Measurements from ENCODE around the gene SV2C. TPM values are rescaled to one million over a fixed set of nuclear protein-coding genes. Genes with fewer than 3 reads are reported as not detected.
"Not testable (repeated sequence)": the region's sequence is repeated elsewhere in the genome, so short reads cannot be mapped to it uniquely, and the experiment has no call there.

The SV2C gene
- total RNA-seq, 1 donor from 2014 or later = 0.10 TPM

DNA sequence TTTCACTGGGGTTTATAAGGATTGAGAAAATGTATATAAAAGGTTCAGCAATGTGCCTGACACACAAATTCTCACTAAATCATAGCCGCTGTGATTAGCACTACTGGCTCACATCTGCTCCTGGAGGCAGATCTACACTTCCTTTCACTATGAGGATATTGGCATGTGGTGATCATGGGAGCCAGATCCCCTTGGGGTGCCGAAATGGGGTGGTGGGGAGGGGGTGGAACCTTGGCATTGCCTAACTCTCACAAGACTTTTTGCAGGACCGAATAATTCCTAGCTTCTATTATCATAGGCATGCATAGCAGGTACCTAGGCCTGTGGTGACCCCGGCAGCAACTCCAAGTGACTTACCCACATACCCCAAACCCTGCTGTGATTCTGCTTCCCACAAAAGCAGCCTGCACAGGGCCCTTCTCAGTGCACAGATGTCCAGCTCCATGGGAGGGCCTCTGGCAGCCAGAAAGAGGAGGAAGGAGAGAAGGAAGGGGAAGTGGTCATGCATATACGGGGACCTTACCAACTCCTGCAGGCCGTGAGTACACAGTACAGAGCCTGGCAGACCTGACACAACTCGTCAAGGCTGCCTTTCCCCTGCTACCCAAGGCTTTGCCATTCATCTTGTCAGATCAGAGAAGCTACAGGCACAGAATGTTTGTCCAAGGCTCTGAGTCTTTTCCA is 258.6 kb downstream of the SV2C start:
- DNase-seq = no peak

DNA sequence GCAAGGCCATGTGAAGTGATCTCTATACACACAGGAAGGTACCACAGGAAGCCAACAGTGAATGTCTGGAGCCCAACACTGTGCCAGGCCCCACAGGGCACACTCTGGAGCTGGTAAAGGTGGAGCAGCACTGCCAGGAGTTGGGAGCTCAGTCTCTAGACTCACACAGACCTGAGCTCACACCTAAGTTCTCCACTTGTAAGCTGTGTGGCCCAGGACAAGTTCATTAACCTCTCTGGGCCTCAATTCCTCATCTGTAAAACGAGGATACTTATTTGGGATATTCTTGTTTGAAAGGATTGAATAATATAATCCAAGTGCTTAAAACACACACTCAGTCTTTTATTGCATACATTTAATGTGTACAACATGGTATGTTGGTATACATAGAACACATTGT is 259.3 kb downstream of the SV2C start:
- DNase-seq = no peak

- DNase-seq = no peak
These were observed 262.4 kb downstream of the SV2C start for GRCh38 chr5:76345582-76345981.

GRCh38 chr5:76351176-76351575 is 268.0 kb downstream of the SV2C start:
- DNase-seq = no peak

GRCh38 chr5:76351577-76351976 is 268.4 kb downstream of the SV2C start:
- DNase-seq = no peak

- DNase-seq = no peak
These were observed 273.7 kb downstream of the SV2C start for GRCh38 chr5:76356887-76357286.

GRCh38 chr5:76363352-76364225 is 280.4 kb downstream of the SV2C start:
- DNase-seq = no peak

DNA sequence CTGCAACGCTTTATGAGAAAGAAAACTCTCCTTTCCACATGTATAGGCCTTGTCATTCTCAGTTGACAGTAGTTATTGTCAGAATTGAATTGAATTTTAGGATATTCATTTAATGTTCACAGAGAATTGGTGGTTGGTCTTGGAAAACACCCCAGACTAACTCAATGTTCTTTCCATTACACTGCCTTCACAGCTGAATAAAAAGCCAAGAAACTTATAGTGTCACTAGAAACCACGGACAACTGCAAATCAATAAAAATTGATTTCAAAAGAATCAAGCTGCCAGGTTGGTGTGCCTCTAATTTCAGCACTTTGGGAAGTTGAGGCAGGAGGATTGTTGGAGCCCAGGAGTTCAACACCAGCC is 281.0 kb downstream of the SV2C start:
- no peak for DNase-seq

- DNase-seq = no peak
These were observed 282.4 kb downstream of the SV2C start for GRCh38 chr5:76365561-76365960.

- no peak for DNase-seq
These were observed 283.4 kb downstream of the SV2C start for GRCh38 chr5:76366596-76366995.

- no peak for DNase-seq
These were observed 284.6 kb downstream of the SV2C start for GRCh38 chr5:76367623-76368371.

DNA sequence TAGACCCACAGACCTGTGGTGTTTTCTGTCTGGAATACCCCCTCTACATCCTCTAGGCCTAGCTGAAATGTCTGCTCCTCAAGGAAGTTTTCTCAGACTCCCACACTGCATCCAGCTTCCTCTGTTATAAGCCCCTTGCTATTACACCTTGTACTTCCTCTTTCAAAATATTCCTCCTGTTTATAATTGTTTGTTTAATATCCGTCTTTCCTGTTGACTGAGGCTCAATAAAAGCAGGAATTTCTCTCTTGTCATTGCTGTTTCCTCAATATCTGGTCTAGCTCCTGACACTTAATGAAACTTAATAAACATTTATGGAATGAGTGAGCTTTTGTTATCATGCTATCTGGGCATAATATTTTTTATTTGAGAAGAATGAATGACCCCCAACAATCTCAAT is 285.8 kb downstream of the SV2C start:
- DNase-seq = no peak

- not testable (repeated sequence) for DNase-seq
These were observed 286.5 kb downstream of the SV2C start for GRCh38 chr5:76369668-76370067.

DNA sequence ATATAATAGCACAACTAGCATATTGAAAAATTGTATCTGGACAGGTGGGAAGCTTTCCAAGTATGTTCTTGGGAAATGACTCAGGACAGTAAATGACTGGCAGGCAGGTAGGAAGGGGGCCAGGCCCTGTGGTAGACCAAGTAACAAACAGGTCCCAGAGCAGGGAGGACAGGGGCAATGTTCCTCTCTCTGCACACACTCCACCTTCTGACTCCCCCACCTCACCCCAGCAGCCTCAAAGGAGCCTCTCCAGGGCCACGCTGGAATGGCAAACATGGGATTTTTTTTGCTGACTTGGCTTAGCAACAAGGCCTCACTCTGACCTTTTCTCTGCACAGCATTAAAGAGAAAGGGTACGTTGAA is 288.8 kb downstream of the SV2C start:
- DNase-seq = no peak

GRCh38 chr5:76372323-76373054 is 289.3 kb downstream of the SV2C start:
- DNase-seq = no peak

- DNase-seq = no peak
These were observed 293.1 kb downstream of the SV2C start for GRCh38 chr5:76376148-76376865.

DNA sequence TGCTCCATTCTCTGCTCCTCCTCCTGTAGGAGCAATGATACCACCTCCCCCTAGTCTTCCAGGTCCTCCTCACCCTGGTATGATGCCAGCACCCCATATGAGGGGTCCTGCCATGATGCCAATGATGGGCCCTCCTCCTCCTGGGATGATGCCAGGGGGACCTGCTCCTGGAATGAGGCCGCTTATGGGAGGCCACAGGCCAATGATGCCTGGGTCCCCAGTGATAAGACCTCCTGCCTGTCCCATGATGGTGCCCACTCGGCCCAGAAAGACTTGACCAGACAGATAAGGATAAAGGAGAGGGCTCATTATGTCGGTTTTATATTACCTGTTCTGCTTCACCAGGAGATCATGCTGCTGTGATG is 293.7 kb downstream of the SV2C start:
- DNase-seq = no peak

DNA sequence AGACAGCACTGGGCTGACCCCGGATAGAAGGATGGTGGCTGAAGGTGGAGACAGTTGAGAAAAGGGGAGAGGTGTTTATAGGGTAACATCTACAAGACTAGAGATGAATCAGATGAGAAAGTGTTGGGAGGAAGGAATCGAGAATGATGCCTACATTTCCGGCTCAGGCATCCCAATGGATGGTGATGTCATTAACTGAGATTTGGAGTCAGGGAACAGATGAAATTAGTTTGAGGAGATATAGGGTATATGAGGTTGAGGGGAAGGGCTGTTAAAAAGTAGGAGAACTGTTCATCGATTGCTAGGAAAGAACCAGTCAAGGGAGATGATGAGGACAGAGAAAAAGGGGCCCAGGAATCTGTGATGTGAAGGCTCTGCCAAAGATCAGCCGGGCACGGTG is 295.2 kb downstream of the SV2C start:
- no peak for DNase-seq

DNA sequence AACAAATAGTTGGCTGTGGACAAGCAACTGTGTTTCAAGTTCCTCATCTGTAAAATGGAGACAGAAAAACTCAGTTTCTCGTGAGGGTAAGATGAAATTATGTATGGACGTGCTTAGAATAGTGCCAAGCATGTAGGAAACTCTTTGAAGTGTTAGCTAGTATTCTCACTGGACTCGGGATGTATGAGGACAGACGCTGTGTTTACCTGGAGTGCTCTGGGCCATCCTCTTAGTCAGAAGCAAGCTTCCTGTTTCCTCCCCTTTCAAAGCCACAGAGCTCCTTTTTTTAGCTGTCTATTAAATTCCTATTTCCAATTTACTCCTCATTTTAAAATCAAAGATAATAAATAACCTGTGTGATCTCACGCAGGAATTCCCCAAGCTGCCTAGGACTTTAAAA is 296.1 kb downstream of the SV2C start:
- no peak for DNase-seq

GRCh38 chr5:76379855-76380254 is 296.7 kb downstream of the SV2C start:
- no peak for DNase-seq

DNA sequence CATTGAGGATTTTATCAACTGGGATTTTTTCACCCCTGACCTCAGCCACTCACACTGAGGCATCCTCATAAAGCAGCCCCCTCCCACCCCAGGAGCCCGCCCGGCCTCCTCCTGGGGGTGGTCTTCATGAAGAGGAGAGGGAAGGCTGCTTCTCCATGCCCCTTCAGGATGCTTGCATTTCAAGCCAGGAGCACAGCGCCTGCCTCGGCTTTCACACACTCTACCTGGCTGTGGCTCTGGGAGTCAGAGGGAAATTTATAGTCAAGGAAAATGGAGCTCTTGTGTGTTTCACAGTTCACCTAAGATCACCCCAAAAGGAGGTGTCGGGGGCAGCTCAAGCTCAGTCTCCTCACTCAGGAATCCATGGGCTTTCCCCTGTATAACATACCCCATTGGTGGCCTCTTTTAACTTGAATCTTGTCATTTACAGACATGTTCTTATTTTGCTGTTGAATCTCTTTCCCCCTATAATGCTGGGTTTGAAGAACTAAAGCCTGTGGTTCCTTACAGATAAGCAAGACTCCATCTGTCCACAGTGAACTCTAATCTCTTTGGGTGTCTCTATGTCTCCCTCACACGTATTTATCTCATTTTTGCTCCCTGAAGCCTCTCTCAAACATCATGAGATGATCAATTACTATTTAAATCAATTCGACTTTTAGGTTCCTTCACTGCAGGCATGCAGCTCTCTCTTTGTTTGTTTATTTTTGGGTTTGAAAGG is 297.3 kb downstream of the SV2C start:
- DNase-seq = no peak

Data from skin of body (tissue), 2 donors.